SKM-1 (cell line): ENCODE measurements around the gene RNLS.

Experiments used
- DNase-seq: peaks from one replicate; lab custom pipeline; 2025; ENCODE audit not compliant: unreplicated experiment; lab: John Stamatoyannopoulos, UW

Gene RNLS

GRCh38 chr10:88439932-88440331 is 143.2 kb downstream of the RNLS start:
- DNase-seq = no peak

- DNase-seq = no peak
These were observed 145.7 kb downstream of the RNLS start for GRCh38 chr10:88437411-88437810.

GRCh38 chr10:88433565-88434186 is 149.4 kb downstream of the RNLS start:
- DNase-seq = no peak

- no peak for DNase-seq
These were observed 152.0 kb downstream of the RNLS start for GRCh38 chr10:88431103-88431502.

- no peak for DNase-seq
These were observed 154.1 kb downstream of the RNLS start for GRCh38 chr10:88428976-88429375.

GRCh38 chr10:88428442-88428841 is 154.7 kb downstream of the RNLS start:
- DNase-seq = no peak

- DNase-seq = no peak
These were observed 156.1 kb downstream of the RNLS start for GRCh38 chr10:88427024-88427423.

- no peak for DNase-seq
These were observed 158.2 kb downstream of the RNLS start for GRCh38 chr10:88424881-88425280.

GRCh38 chr10:88423732-88424131 is 159.4 kb downstream of the RNLS start:
- DNase-seq = no peak

- no peak for DNase-seq
These were observed 161.5 kb downstream of the RNLS start for GRCh38 chr10:88421590-88421989.

- no peak for DNase-seq
These were observed 164.2 kb downstream of the RNLS start for GRCh38 chr10:88418871-88419270.

GRCh38 chr10:88417387-88418030 is 165.6 kb downstream of the RNLS start:
- DNase-seq = no peak

- no peak for DNase-seq
These were observed 166.3 kb downstream of the RNLS start for GRCh38 chr10:88416801-88417200.

GRCh38 chr10:88415533-88416130 is 167.5 kb downstream of the RNLS start:
- DNase-seq = no peak

GRCh38 chr10:88413412-88413811 is 169.7 kb downstream of the RNLS start:
- no peak for DNase-seq

- DNase-seq = no peak
These were observed 171.3 kb downstream of the RNLS start for GRCh38 chr10:88411772-88412349.

GRCh38 chr10:88409824-88410223 is 173.3 kb downstream of the RNLS start:
- no peak for DNase-seq

- DNase-seq = no peak
These were observed 173.9 kb downstream of the RNLS start for GRCh38 chr10:88409236-88409635.

GRCh38 chr10:88408096-88408495 is 175.0 kb downstream of the RNLS start:
- DNase-seq = peak; percentile 73

- DNase-seq = no peak
These were observed 179.0 kb downstream of the RNLS start for GRCh38 chr10:88404133-88404532.

GRCh38 chr10:88401671-88402347 is 181.3 kb downstream of the RNLS start:
- no peak for DNase-seq

GRCh38 chr10:88399240-88399639 is 183.9 kb downstream of the RNLS start:
- DNase-seq = no peak
